SK-N-MC (cell line): ENCODE measurements around the gene MAP4K4.

Source experiments
- EZH2 ChIP-seq: fragments of 200-600 bp; sonication (generic); IDR thresholded peaks from one replicate; pipeline ENCODE4 v1.6.1; 2017; ENCODE audit warnings: antibody characterized with exemption
- POLR2AphosphoS5 ChIP-seq: IDR thresholded peaks from 2 replicates; pipeline ENCODE4 v1.6.1; 2012; ENCODE audit warnings: mild to moderate bottlenecking, low read depth, low read length, borderline replicate concordance

GRCh38 chr2:101887328-101887727 is 189.8 kb downstream of the MAP4K4 start:
- TF ChIP-seq EZH2 (no peak), POLR2AphosphoS5 (no peak)
